Lung (tissue), 12 donors: ENCODE data around the gene TFIP11. TPM values are rescaled to one million over a fixed set of nuclear protein-coding genes. Genes with fewer than 3 reads are reported as not detected.
A peak's percentile ranks its signal among the peaks of the same experiment; 100 is the strongest.

ENCODE experiments used
- ATAC-seq: fragments of 200-7000 bp; cut with Tn5 transposase; one replicate; pipeline ENCODE4 v1.9.1; 2020; ENCODE audit warnings: moderate number of reproducible peaks; ENCODE audit not compliant: insufficient read depth, low FRiP score
- DNase-seq, 3 donors: peaks; one replicate each; pipeline ENCODE4 v3.0.0-alpha.2; 2013 to 2017
- H3K27ac ChIP-seq, 2 donors: one replicate each; pipeline ENCODE4 v1.5.1; 2013; ENCODE audit warnings: mild to moderate bottlenecking in 2 of 2, moderate library complexity in 2 of 2, control low read depth in 1 of 2, inconsistent platforms in 1 of 2, low read depth in 1 of 2, low read length in 1 of 2
- H3K27me3 ChIP-seq, 3 donors: one replicate each; pipeline ENCODE4 v1.5.1; 2013; ENCODE audit warnings: low read length in 2 of 3; ENCODE audit not compliant: control insufficient read depth in 3 of 3, insufficient read depth in 3 of 3
- H3K36me3 ChIP-seq, 4 donors: one replicate each; pipeline ENCODE4 v1.5.1; 2013; ENCODE audit warnings: low read length in 4 of 4, mild to moderate bottlenecking in 1 of 4, moderate library complexity in 1 of 4; ENCODE audit not compliant: control insufficient read depth in 4 of 4, insufficient read depth in 4 of 4
- H3K4me1 ChIP-seq, 5 donors: one replicate each; pipeline ENCODE4 v1.5.1; 2013; ENCODE audit warnings: low read length in 5 of 5, mild to moderate bottlenecking in 2 of 5, moderate library complexity in 1 of 5; ENCODE audit not compliant: control insufficient read depth in 5 of 5, insufficient read depth in 5 of 5
- H3K4me3 ChIP-seq: one replicate; pipeline ENCODE4 v1.5.1; 2013; ENCODE audit warnings: mild to moderate bottlenecking, control low read depth, moderate library complexity
- H3K9ac ChIP-seq, 2 donors: one replicate each; pipeline ENCODE4 v1.5.1; 2013; ENCODE audit warnings: low read length in 2 of 2, control low read depth in 1 of 2; ENCODE audit not compliant: insufficient read depth in 1 of 2
- H3K9me3 ChIP-seq, 4 donors: one replicate each; pipeline ENCODE4 v1.5.1; 2013; ENCODE audit warnings: low read length in 3 of 4, mild to moderate bottlenecking in 1 of 4, moderate library complexity in 1 of 4; ENCODE audit not compliant: control insufficient read depth in 4 of 4, insufficient read depth in 3 of 4
- CTCF ChIP-seq: IDR thresholded peaks from 2 replicates; pipeline ENCODE4 v1.5.1; 2012; ENCODE audit warnings: mild to moderate bottlenecking; ENCODE audit errors: control extremely low read depth, extremely low read depth
- WGBS, 2 donors: extraction: QIAGEN DNeasy Blood & Tissue Kit; methylation state at CpG; one replicate each; pipeline ENCODE4 v1.1.7; 2013; 5-methylcytosine and 5-hydroxymethylcytosine counted together
- polyA plus RNA-seq, 2 donors: library from polyadenylated mRNA; stranded (reverse); fragments of 200-250 nt; gene quantifications; one replicate each; pipeline ENCODE4 v1.2.1, GENCODE V29; 2013
- total RNA-seq, 2 donors: library from RNA; depleted of rRNA in 1 of 2; stranded (reverse); fragments of >200 nt in 1 of 2; gene quantifications; one replicate each; pipeline ENCODE4 v1.2.1, GENCODE V29; 2014 to 2021
- donor health status: control.
- donor health status: control.
- donor health status: Bipolar disorder and iron deficiency.
- donor health status: healthy.
- donor health status: DM: yes; HTN: yes; CAD: no.

The TFIP11 gene
- total and polyA plus RNA-seq, 4 donors, result 18.4 to 37.2 (median 24.5) TPM

GRCh38 chr22:26482161-26482560 is 30.1 kb downstream of the TFIP11 start:
- H3K4me1 ChIP-seq, result peaks cover 7 to 37% (median 11%) of the 10 kb centered on the region in 5 donors
- no peak for ATAC-seq
- no peak overlapping the region for H3K4me3 ChIP-seq
- H3K9me3 ChIP-seq, result no peaks in the 10 kb centered on the region
- no peak for TF ChIP-seq CTCF
- peaks cover 2 to 15% (median 5%) of the 10 kb centered on the region in 4 donors for H3K36me3 ChIP-seq
- no peak overlapping the region for H3K27ac ChIP-seq
- no peak for DNase-seq
- 38 to 46% methylated on average over 5 of the region's 5 CpGs for WGBS, 2 donors
- peak overlapping the region; percentile 2 to 94 for H3K9ac ChIP-seq
- no peaks in the 10 kb centered on the region for H3K27me3 ChIP-seq

- 73 to 74% methylated on average over 4 of the region's 4 CpGs for WGBS, 2 donors
- H3K27me3 ChIP-seq, result no peaks in the 10 kb centered on the region
- DNase-seq (no peak), ATAC-seq (no peak)
- TF ChIP-seq CTCF, result no peak
- no peak overlapping the region for H3K4me3 ChIP-seq
- peaks cover 3 to 15% (median 7%) of the 10 kb centered on the region in 4 donors for H3K36me3 ChIP-seq
- H3K27ac ChIP-seq, result no peak overlapping the region
- H3K9ac ChIP-seq, result no peak overlapping the region
- no peaks in the 10 kb centered on the region for H3K9me3 ChIP-seq
- H3K4me1 ChIP-seq, result peaks cover 7 to 37% (median 11%) of the 10 kb centered on the region in 5 donors
Observed at GRCh38 chr22:26481694-26482093, 30.6 kb downstream of the TFIP11 start.

- ATAC-seq (no peak), DNase-seq (no peak)
- WGBS, 2 donors, result 60 to 70% methylated on average over 6 of the region's 6 CpGs
- H3K4me3 ChIP-seq, result no peak overlapping the region
- H3K4me1 ChIP-seq, result peaks cover 7 to 37% (median 11%) of the 10 kb centered on the region in 5 donors
- no peaks in the 10 kb centered on the region for H3K27me3 ChIP-seq
- no peak for TF ChIP-seq CTCF
- H3K27ac ChIP-seq, result no peak overlapping the region
- no peaks in the 10 kb centered on the region for H3K9me3 ChIP-seq
- peaks cover 5 to 15% (median 9%) of the 10 kb centered on the region in 4 donors for H3K36me3 ChIP-seq
- no peak overlapping the region for H3K9ac ChIP-seq
Observed at GRCh38 chr22:26481112-26481693, 31.1 kb downstream of the TFIP11 start.

DNA sequence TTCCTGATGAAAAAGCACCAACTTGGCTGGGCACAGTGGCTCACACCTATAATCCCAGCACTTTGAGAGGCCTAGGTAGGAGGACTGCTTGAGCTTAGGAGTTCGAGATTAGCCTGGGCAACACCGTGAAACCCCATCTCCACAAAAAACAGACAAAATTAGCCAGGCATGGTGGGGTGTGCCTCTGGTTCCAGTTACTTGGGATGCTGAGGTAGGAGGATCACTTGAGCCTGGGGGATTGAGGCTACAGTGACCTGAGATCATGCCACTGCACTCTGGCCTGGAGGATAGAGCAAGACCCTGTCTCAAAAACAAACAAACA is 31.7 kb downstream of the TFIP11 start:
- no peak for TF ChIP-seq CTCF
- 82 to 86% methylated on average over 2 of the region's 2 CpGs for WGBS, 2 donors
- Histone ChIP-seq H3K9ac (no peak overlapping the region), H3K27ac (no peak overlapping the region), H3K9me3 (no peaks in the 10 kb centered on the region), H3K4me1 (peaks cover 7 to 37% (median 11%) of the 10 kb centered on the region in 5 donors), H3K36me3 (peaks cover 6 to 15% (median 9%) of the 10 kb centered on the region in 4 donors), H3K27me3 (no peaks in the 10 kb centered on the region), H3K4me3 (no peak overlapping the region)
- ATAC-seq (no peak), DNase-seq (no peak)
